ENCODE measurements around the gene EMC9. TPM values are rescaled to one million over a fixed set of nuclear protein-coding genes. Genes with fewer than 3 reads are reported as not detected.

The EMC9 gene
- total and polyA plus RNA-seq, 2 of the 8 experiments (the other 6 are each of a cell fraction or from before 2014, with no cell fraction given), result 38.4 to 47.2 TPM

GRCh38 chr14:24127673-24128072 lies 13.7 kb downstream of the EMC9 start (continued):
- no peak for TF ChIP-seq CHD7 (IDR thresholded peaks at IDR 0.05; ENCODE audit: insufficient replicate concordance, low read length)

Data from H1 (cell line).